Panc1 (cell line): ENCODE measurements around the gene FAM81A. TPM values are rescaled to one million over a fixed set of nuclear protein-coding genes. Genes with fewer than 3 reads are reported as not detected.

Experiments used
- ATAC-seq: fragments of 200-7000 bp; cut with Tn5 transposase; 2 replicates; pipeline ENCODE4 v1.9.1; 2020; ENCODE audit warnings: mild to moderate bottlenecking, moderate library complexity
- BruUV-seq: library from RNA; stranded (reverse); fragments of 400-500 nt; replicated peaks from 2 replicates; lab custom pipeline; 2021; lab: Mats Ljungman, UMichigan
- CTCF ChIA-PET: fragments of 300-600 bp; sonication (Branson Sonifier 250); formaldehyde crosslinking; loops from one replicate; lab custom pipeline; 2022; ENCODE audit warnings: antibody characterized with exemption; lab: Charles Lee
- POLR2A ChIA-PET: fragments of 300-600 bp; sonication (Branson Sonifier 250); formaldehyde crosslinking; loops from one replicate; lab custom pipeline; 2022; ENCODE audit warnings: antibody characterized with exemption; lab: Charles Lee
- DNase-seq: peaks from one replicate; pipeline ENCODE4 v3.0.0-alpha.2; 2010; ENCODE audit warnings: low read depth, low spot score
- H3K27ac ChIP-seq: 2 replicates; pipeline ENCODE4 v1.5.1; 2011; ENCODE audit warnings: mild to moderate bottlenecking, low read length, inconsistent platforms
- H3K27me3 ChIP-seq: fragments of 200-500 bp; sonication (Bioruptor generic); 2 replicates; pipeline ENCODE4 v1.6.0; 2014; ENCODE audit warnings: low read length, inconsistent platforms; ENCODE audit not compliant: control insufficient read depth, insufficient read depth
- H3K36me3 ChIP-seq: fragments of 200-500 bp; sonication (Bioruptor generic); 2 replicates; pipeline ENCODE4 v1.5.1; 2014; ENCODE audit warnings: inconsistent platforms, mild to moderate bottlenecking, low read length, moderate library complexity; ENCODE audit not compliant: control insufficient read depth, insufficient read depth
- H3K4me1 ChIP-seq: 2 replicates; pipeline ENCODE4 v1.5.1; 2011; ENCODE audit warnings: inconsistent platforms, mild to moderate bottlenecking, low read length, moderate library complexity; ENCODE audit not compliant: control insufficient read depth, insufficient read depth
- H3K4me3 ChIP-seq, 2 experiments: 2 replicates each; pipeline ENCODE4 v1.5.1; 2011 to 2012; ENCODE audit warnings: low read depth in 2 of 2, low read length in 2 of 2, mild to moderate bottlenecking in 2 of 2, inconsistent platforms in 1 of 2, moderate library complexity in 1 of 2
- H3K9me3 ChIP-seq: fragments of 200-500 bp; sonication (Bioruptor generic); 2 replicates; pipeline ENCODE4 v1.5.1; 2014; ENCODE audit warnings: low read depth, mild to moderate bottlenecking, inconsistent platforms, low read length, moderate library complexity; ENCODE audit not compliant: control insufficient read depth, insufficient read depth
- CTCF ChIP-seq: fragments of 450-650 bp; IDR thresholded peaks from 2 replicates; pipeline ENCODE4 v1.5.1; 2017; ENCODE audit warnings: mild to moderate bottlenecking
- POLR2AphosphoS5 ChIP-seq: IDR thresholded peaks from 2 replicates; pipeline ENCODE4 v1.6.1; 2012; ENCODE audit warnings: mild to moderate bottlenecking, low read depth, low read length, moderate library complexity
- REST ChIP-seq, 2 experiments: IDR thresholded peaks; 2 replicates each; pipeline ENCODE4 v1.6.1; 2011 to 2012; ENCODE audit warnings: low read depth in 2 of 2, control low read depth in 1 of 2, low read length in 1 of 2, mild to moderate bottlenecking in 1 of 2, moderate library complexity in 1 of 2; ENCODE audit not compliant: insufficient read depth in 1 of 2
- SIN3A ChIP-seq: IDR thresholded peaks from 2 replicates; pipeline ENCODE4 v1.6.1; 2012; ENCODE audit warnings: low read depth, mild to moderate bottlenecking, low read length, moderate library complexity, borderline replicate concordance; ENCODE audit not compliant: insufficient read depth
- TCF7L2 ChIP-seq: IDR thresholded peaks from 2 replicates; pipeline ENCODE4 v1.6.1; 2011; ENCODE audit warnings: mild to moderate bottlenecking, low read depth, low read length, inconsistent platforms
- in situ Hi-C: cut with HindIII; loops from 2 replicates; pipeline ENCODE4 v1.10.0; 2016; ENCODE audit warnings: low sequenced_read_pairs, low pct_unique_long_range_greater_than_20kb
- intact Hi-C: fragments of 100-400 bp; cut with micrococcal nuclease; formaldehyde crosslinking; loops from one replicate; pipeline ENCODE4 v1.10.0; 2022; ENCODE audit not compliant: unreplicated experiment
- total RNA-seq: library from RNA; stranded (reverse); gene quantifications from one replicate; pipeline ENCODE4 v1.2.1, GENCODE V29; 2021; ENCODE audit not compliant: unreplicated experiment

The FAM81A gene
- total RNA-seq, 1 experiment from 2014 or later, result 7.3 TPM

GRCh38 chr15:59550530-59550929 is 112.5 kb downstream of the FAM81A start:
- Histone ChIP-seq H3K27ac (no peak overlapping the region), H3K4me3 (no peak overlapping the region), H3K36me3 (no peaks in the 10 kb centered on the region), H3K4me1 (no peaks in the 10 kb centered on the region), H3K27me3 (no peaks in the 10 kb centered on the region), H3K9me3 (no peaks in the 10 kb centered on the region)
- TF ChIP-seq TCF7L2, result no peak
- no peak for TF ChIP-seq REST (IDR thresholded peaks at IDR 0.05; ENCODE audit: insufficient read depth in 1 of 2, low read depth in 2 of 2, low read length in 1 of 2)
- no peak for TF ChIP-seq SIN3A
- no peak for TF ChIP-seq CTCF
- TF ChIP-seq POLR2AphosphoS5, result no peak
- no TSS peak for BruUV-seq
- CTCF ChIA-PET, result no interaction called here
- intact Hi-C loops (no loop called here), in situ Hi-C loops (no loop called here)
- no peak for DNase-seq
- ATAC-seq, result no peak
- POLR2A ChIA-PET, result interaction anchor here (0.6 to 0.7 kb wide), 2 partner anchors 86 to 302 kb away, joined by 3 read pairs; no protein-coding TSS in a partner anchor

- Histone ChIP-seq H3K4me1 (no peaks in the 10 kb centered on the region), H3K4me3 (no peak overlapping the region), H3K36me3 (no peaks in the 10 kb centered on the region), H3K27me3 (no peaks in the 10 kb centered on the region), H3K27ac (no peak overlapping the region), H3K9me3 (no peaks in the 10 kb centered on the region)
- intact Hi-C loops (no loop called here), in situ Hi-C loops (no loop called here)
- CTCF ChIA-PET, result no interaction called here
- POLR2A ChIA-PET, result interaction anchor here (0.6 to 0.7 kb wide), 2 partner anchors 85 to 303 kb away, joined by 3 read pairs; no protein-coding TSS in a partner anchor
- no peak for TF ChIP-seq REST (IDR thresholded peaks at IDR 0.05; ENCODE audit: insufficient read depth in 1 of 2, low read depth in 2 of 2, low read length in 1 of 2)
- no peak for TF ChIP-seq TCF7L2
- TF ChIP-seq CTCF, result no peak
- TF ChIP-seq SIN3A, result no peak
- TF ChIP-seq POLR2AphosphoS5, result no peak
- DNase-seq (no peak), ATAC-seq (no peak)
- no TSS peak for BruUV-seq
Measured at GRCh38 chr15:59550956-59551355, 113.0 kb downstream of the FAM81A start.
